H1 (cell line): ENCODE measurements around the gene FRMD3. TPM values are rescaled to one million over a fixed set of nuclear protein-coding genes. Genes with fewer than 3 reads are reported as not detected.

ENCODE experiments used
- BCL11A ChIP-seq, 2 experiments: IDR thresholded peaks; one replicate each; pipeline ENCODE4 v1.6.1; 2011; ENCODE audit warnings: low read depth in 2 of 2, low read length in 2 of 2, mild to moderate bottlenecking in 2 of 2
- EGR1 ChIP-seq: IDR thresholded peaks from 2 replicates; pipeline ENCODE4 v1.6.1; 2011; ENCODE audit warnings: low read depth, low read length, borderline replicate concordance
- KDM5A ChIP-seq: fragments of 200-600 bp; IDR thresholded peaks from 2 replicates; pipeline ENCODE4 v1.7.1; 2012; ENCODE audit warnings: mild to moderate bottlenecking, low read length, inconsistent platforms, mixed read lengths
- NRF1 ChIP-seq: IDR thresholded peaks from 2 replicates; pipeline ENCODE4 v1.6.1; 2011; ENCODE audit warnings: mild to moderate bottlenecking, low read depth, low read length, improper control_type of control experiment
- TAF7 ChIP-seq: optimal IDR thresholded peaks from 2 replicates; pipeline ENCODE3; 2011; ENCODE audit warnings: low read depth, mild to moderate bottlenecking, inconsistent platforms, low read length, moderate library complexity, borderline replicate concordance
- TBP ChIP-seq: IDR thresholded peaks from 2 replicates; pipeline ENCODE4 v1.6.1; 2011; ENCODE audit warnings: low read depth, low read length, improper control_type of control experiment
- polyA plus RNA-seq, 7 experiments: library from polyadenylated mRNA; depleted of rRNA in 3 of 7; stranded (reverse) in 5 of 7; unstranded in 2 of 7; fragments of >200 nt in 5 of 7; fragments of 200-250 nt in 2 of 7; gene quantifications; 1 replicate in 5 of 7; 2 replicates in 1 of 7; 4 replicates in 1 of 7; pipeline versions ENCODE4 v1.2.1 to v1.2.3, GENCODE V29; 2011 to 2013; ENCODE audit warnings: missing spikeins in 2 of 7, mixed read lengths in 2 of 7
- total RNA-seq: library from RNA; stranded (reverse); fragmentation: NEBNext Ultra II Directional; extraction: Animal tissue kit (Norgen Biotek cat#: 25700); gene quantifications from 2 replicates; pipeline ENCODE4 v1.2.1, GENCODE V29; 2021
- TF ChIP-seq, protein P1 (sequence below): IDR thresholded peaks from 2 replicates; pipeline ENCODE4 v1.6.1; 2012; ENCODE audit warnings: low read length, inconsistent platforms

Gene FRMD3
- total and polyA plus RNA-seq, 2 of the 8 experiments (the other 6 are each of a cell fraction or from before 2014, with no cell fraction given): 0.15 to 1.4 TPM

DNA sequence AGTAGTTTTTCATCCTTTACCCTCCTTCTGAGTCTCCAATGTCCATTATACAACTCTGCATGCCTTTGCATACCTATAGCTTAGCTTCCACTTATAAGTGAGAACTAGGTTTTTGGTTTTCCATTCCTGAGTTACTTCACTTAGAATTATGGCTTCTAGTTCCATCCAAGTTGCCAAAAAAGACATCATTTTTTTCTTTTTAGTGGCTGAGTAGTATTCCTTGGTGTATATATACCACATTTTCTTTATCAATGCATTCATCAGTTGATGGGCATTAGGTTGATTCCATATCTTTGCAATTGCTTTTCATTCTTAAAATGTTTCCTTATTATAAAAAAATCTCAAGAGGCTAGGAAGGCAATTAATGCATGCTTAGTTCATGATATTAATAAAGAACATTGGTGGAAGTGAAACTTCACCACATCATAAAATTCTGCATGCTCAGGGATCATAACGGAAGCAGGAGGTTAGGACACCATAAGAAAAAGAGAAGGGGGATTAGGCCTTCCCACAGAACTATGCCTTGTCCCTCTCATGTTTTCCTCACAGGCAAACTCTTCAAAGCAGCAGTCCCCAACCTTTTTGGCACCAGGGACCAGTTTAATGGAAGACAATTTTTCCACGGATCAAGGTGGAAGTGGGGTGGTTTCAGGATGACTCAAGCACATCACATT lies 105.2 kb downstream of the FRMD3 start (continued):
- TF ChIP-seq, protein P1, sequence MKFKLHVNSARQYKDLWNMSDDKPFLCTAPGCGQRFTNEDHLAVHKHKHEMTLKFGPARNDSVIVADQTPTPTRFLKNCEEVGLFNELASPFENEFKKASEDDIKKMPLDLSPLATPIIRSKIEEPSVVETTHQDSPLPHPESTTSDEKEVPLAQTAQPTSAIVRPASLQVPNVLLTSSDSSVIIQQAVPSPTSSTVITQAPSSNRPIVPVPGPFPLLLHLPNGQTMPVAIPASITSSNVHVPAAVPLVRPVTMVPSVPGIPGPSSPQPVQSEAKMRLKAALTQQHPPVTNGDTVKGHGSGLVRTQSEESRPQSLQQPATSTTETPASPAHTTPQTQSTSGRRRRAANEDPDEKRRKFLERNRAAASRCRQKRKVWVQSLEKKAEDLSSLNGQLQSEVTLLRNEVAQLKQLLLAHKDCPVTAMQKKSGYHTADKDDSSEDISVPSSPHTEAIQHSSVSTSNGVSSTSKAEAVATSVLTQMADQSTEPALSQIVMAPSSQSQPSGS: no peak
- TF ChIP-seq EGR1: no peak
- TF ChIP-seq TAF7: no peak
- no peak for TF ChIP-seq TBP
- TF ChIP-seq NRF1: no peak
- no peak for TF ChIP-seq BCL11A (IDR thresholded peaks at IDR 0.05; ENCODE audit: low read depth in 2 of 2, low read length in 2 of 2)
- no peak for TF ChIP-seq KDM5A
